DMS 273 treated with DMSO at 0.1 percent for 48 hours (cell line): ENCODE data around the gene VAX1.

Experiments used
- DNase-seq: peaks from one replicate; lab custom pipeline; 2025; lab: John Stamatoyannopoulos, UW

VAX1 gene

DNA sequence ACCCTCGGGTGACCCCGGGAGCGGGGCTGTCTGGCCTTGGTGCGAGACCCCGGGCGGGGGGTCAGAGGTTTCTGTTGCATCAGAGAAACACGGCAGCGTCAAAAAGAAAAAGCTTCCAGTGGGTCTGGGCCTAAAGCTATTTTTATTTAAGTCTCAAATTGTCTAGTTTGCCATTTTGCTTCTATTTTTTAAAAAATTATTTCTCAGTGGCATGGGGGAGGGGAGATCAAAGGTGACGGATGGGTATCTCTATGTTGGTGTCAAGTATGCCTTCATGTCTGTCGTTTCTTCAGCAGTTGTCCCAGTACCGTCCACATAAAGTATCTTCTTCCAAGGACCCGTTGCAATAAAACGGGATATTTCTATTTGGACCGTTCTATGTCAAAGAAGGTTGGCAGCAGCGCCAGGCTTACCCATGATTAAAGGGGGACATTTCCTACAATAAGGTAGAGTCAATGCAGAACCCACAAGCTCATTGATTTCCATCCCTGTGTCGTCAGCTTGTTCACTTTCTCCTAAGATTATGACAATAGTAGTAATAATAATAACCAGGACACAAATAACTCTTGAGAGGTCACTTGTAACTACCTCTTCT is 26.0 kb upstream of the VAX1 start:
- no peak for DNase-seq

DNA sequence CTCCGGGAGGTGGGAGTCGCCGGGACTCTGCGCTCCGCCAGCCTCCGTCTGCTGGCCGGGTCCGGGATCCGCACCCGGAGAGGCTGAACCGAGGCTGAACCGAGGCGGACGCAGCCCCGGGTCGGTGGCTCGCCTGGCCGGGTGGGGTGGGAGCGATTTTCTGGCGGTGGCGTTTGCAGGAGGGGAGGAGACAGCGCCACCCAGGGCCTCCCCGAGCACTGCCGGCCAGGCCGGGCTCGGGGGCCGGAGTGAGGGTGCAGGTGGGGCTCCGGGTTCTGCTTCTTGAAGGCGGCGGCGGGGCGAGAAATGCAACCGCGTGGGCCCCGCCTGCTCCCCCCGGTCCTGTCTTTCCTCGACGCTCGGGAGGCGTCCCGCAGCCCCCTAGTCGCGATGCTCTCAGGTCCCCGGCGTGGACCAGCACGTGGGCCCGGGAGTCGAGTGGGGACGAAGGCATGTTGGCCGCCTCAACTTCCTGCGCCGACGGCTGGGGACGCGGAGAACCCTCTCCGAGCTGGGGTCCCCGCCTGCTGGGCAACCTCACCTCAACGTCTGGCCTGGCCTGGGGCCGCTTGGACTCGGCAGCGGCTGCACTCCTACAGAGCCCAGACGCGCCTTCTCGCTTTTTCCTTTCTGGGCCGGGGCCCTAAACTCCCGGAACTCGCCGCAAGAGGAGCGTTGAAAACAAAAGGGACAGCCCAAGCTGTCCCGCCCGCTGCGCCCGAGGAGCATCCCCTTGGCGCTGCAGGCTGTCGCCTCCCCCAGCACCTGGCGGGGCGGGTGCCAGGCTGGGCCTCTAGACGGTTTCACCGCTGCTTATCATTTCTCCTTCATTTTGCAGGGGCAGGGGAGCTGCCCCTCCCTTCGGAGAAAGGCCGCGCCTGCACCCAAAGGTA is 25.2 kb upstream of the VAX1 start:
- DNase-seq, result no peak

DNA sequence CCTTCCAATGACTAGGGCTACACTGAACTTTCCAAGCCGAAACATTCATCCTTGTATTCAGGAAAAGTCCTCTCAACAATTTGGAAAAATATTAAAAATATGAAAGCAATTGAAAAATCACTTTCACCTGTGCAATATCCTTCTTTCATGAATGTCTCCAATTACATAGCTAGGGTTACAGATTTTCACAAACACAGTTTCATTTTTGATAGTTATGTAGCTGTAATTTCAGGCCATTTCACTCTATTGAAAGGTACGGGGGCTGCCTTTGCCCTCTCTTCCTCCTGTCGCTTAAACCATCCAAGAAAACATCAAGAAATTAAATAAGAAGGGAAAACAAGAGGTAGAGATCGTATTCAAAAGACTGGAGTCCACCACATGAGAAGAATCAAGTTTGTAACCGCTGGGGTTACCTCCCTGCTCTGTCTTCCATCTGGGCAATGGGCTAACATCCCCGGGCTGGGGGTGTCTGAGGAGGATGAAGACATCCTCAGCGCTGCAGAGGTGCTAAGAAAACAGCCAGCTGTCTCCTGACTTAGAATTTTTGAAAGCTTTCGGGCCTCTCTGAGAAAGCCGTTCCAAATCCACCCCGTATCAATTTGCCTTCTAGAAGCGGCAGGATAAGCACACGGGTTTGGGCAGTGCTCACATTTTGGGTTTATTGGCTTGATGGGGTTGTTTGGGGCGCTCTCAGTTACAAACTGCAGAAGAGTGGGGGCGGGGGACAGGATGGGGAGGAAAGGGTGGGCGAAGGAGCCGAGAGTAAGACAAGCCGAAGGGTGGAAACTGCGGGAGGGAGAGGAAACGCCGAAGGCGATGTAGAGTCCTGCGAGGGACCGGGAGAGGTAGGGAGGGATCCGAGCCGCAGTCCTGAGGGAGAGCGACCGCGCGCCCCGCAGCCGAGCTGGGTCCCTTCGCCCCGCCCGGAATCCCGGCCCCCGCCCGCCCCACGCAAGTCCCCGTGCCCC is 24.3 kb upstream of the VAX1 start:
- DNase-seq, result no peak

DNA sequence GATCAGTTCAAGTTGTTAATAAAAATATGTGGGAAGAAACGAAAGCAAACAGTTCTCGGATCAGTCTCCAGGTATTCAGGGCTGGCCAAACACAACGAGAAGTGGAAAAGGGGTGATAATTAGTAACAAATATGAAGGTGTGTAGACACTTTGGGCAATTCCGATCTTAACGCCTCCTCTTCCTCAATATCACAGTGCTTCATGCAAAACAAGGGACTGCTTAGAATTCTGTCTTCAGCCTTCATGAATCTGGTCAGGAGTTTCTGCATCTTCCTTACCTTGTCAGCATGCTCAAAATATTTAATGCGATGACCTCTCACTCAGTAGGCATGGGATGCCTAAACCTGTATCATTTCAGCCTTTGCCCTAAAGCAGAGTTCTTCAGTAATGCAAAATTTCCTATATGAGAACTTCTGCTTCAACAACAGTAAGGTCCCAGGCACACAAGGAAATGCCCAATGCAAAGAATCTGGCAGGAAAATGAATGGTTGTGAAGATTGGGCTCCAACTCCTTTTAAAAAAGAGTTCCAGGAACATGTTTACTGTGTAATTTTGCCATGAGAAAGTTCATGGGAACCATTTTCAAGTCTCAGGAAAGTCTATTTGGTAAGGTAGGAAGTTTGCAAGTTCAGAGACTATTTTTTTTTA is 23.4 kb upstream of the VAX1 start:
- DNase-seq, result no peak

DNA sequence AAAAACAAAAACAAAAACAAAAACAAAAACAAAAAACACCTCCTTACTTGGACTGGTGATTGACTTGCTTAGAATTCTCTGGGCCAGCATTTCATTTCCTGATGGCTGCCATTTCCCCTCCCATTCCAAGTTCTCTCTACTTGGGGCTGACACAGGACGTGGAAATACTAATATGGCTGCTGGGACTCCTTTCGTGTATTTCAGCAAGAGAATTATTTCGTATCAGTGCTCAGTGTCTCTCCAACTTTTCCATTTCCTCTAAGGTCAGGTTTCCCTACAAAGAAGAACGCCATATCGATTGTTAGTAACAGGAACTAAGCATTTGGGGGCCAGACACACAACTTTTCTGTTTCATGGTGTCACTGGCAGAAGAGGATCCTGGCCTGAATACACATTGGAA is 22.5 kb upstream of the VAX1 start:
- DNase-seq, result no peak

DNA sequence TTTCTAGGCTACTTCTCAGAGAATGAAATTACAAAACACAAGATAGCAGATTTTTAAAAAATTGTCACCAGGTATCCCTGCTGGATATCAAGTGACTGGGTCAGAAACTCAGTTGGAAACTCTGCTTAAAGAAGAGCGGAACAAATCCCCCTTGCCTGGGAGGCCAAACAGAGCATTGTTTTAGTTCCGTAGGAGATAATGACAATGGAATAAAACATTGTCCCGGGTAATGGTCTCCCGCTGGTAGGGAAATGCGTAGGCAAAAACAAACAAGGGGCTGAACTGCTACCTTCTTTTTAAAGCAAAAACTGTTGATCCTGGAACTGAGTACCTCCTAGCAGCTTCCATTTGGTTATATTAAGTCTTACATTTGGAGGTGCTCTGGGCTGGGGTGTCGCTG is 21.3 kb upstream of the VAX1 start:
- no peak for DNase-seq

DNA sequence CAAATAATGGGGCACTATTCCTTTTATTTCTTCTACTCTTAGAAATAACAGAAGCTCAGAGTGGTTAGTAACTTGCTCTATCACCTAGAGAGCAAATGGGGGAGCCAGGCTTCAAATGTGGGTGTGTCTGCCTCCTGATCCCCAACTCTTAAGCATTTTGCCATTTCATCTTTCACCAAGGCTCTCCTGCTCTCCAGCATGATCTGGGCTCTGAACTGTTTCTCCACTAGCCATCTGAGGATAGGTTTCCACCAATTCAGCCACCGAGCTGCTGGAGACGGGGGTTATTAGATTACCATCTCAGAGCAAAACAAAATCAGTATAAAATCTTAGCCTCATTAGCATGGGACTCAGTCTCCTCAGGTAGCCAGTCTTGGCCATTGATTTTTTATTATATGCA is 20.2 kb upstream of the VAX1 start:
- DNase-seq, result no peak

DNA sequence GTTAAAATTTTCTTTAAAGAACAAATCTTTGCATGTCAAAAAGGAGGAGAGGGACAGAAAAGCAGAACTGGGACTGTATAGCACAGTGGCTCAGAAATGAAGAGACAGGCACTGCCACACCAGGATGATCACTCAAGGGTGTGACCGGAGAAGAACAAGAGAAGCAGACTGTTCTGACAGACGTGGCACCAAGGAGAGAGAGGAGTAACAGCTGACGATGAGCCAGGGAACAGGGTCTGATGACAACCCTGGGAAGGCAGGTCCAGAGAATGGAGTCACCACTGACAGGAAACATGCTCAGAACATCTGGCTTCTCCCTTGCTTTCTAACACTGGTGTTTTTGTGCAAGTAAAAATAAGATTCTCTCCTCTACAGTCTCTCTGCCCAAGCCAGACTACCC is 14.6 kb upstream of the VAX1 start:
- no peak for DNase-seq

DNA sequence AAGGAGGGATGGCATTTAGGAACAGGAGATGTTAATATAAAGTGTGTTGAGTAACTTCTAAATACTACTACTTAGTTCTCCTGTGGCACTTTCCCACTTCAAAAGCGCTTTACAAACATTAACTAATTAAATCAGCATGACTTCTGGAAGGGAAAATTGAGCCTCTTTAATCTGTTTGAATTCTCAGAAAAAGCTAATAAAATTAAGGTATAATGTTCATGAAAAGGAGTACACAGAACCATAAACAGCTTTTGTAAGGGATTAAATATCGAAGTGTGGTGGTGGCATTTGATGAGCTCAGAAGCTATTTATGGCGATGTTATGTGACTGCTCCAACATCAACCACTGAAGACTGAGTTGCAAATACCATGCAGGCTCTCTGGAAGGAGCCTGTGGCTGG is 10.2 kb upstream of the VAX1 start:
- no peak for DNase-seq

DNA sequence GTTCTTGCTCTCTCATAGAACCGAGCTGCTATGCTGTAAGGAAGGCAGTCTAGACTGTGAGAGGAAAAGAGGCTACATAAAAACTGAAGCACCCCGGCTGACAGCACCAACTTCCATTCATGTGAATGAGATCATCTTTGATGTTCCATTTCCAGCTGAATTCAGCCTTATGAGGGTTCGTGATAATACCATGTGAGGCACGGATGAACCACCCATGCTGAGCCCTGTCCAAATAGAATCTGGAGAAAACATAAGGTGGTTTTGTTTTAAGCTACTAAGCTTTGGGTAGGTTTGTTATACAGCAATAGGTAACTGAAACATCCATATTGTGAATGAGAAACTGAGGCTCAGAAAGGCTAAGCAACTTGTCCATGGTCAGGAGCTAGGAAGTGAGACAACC is 6.9 kb upstream of the VAX1 start:
- no peak for DNase-seq

DNA sequence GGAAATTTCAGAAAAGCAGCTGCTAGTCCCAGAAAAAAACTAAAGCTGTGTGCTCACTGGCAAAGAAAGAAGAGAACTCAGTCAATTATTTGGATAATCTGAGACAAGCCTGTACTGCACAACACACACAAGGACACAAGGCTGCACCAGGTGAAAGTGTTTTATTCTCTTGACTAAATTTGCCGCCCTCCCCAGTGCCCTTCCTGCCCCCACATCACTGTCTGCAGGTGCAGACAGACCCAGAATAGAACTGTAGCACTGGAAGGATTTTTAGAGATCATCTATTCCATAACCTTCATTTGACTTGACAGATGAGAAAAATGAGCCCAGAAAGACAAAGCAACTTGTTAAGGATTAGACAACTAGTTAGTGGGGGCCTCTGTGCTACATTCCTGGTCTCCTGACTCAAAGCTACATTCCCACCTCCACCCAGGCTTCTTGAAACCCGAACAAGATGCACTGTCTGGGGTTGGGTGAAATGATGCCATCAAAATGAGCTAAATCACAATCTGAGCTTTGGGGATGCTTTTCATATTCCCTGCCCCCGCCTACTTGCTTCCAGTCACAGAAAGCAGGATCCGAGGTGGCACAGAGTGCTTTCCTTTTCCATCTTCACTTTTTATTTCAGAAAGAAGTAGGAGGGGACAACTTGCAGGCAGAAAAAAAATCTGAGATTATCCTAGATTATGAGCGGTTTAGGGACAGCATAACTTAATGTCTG is 5.2 kb upstream of the VAX1 start:
- DNase-seq, result no peak

DNA sequence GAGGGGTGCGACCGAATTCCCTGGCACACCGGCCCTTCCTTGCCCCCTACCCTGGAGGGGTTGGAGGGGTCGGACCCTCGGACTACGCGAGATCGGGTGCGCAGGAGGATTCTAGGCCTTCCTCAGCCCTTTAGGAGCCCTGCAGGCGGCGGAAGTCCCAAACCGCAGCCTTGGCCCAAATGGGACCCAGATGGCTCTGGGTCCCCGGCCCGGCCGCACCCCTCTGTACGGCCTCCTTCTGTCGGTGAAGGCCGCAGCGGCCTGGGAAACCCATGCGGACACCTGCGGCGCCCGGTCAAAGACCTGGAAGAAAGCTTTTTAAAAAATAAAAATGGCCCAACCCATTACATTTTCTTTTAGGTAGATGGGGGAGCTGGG is 2.4 kb upstream of the VAX1 start:
- DNase-seq, result no peak

DNA sequence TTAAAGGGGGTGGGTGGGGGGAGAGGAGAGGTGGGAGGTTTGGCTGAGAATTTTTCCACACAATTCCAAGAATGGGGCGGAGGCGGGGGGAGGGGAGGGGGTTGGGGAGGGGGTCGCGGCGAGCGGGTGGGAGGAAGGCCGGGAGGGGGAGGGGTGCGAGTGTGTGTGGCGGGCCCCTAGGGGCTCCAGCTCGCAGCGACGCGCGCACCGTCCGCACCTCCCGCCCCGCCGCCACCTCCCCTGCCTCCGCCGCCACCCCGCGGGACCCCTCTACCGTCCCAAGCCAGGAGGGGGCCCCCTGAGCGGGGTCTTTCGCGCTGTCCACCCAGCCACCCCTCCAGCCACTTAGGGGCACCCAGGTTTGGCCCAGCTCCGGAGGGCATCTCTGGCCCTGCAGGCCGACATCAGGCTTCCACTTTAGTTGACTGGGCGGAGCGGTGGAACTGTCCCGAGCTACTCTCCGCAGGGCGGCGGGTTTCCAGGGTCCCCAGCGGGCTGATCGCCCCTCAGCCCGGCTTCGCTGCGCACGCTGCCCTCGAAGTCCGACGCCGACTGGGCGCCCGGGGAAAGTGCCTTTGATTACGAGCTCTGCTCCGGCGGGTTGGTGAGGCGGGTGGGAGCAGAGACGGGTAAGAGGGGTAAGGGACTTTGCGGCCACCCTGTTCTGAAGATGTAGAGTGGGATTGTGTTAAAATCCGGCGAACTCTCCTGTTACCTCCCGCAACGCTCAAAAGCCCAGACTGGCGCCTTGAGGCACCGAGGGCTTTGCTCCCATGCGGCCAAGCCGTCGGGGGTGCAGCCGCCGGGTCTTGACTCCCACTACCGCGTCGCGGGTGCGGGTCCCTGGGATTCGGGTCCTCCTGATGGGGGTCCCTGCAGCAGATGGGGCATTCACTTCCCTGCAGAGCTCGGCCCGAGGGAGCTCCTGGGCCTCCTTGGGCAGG is 1.8 kb upstream of the VAX1 start:
- DNase-seq, result no peak

DNA sequence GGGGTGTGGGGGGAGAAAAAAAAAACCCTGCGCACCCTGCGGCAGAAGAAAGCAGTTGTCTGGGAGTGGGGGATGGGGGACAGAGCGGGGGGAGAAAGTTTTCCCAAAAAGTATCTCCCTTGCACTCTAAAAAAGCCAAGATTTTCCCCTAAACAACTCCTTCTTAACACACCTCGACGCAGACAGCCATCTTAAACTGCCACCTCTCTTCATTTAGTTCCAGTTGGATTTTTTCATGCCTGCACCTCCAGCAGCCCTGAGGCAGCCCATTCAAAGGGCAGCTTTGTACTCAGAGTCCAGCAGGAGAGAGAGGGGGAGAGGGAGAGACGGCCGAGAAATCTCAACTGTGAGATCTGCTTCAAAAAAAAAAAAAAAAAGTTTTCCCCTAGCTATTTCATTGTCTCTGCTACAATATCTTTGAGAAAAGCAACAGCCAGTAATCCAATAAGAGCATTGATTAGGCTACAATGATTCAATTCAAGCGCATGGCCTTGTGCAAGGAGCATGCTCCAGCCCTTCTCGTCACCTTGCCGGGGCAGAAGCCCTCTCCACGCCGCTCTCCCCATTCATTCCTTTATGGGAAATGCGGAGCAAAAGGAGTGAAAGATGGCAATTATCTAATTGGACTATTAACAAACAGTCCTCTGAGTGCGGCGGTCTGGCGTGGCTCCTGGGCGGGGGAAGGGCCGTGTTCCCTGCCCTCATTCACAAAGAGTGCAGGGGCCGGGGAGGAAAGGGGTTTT is 939 bp upstream of the VAX1 start:
- no peak for DNase-seq

DNA sequence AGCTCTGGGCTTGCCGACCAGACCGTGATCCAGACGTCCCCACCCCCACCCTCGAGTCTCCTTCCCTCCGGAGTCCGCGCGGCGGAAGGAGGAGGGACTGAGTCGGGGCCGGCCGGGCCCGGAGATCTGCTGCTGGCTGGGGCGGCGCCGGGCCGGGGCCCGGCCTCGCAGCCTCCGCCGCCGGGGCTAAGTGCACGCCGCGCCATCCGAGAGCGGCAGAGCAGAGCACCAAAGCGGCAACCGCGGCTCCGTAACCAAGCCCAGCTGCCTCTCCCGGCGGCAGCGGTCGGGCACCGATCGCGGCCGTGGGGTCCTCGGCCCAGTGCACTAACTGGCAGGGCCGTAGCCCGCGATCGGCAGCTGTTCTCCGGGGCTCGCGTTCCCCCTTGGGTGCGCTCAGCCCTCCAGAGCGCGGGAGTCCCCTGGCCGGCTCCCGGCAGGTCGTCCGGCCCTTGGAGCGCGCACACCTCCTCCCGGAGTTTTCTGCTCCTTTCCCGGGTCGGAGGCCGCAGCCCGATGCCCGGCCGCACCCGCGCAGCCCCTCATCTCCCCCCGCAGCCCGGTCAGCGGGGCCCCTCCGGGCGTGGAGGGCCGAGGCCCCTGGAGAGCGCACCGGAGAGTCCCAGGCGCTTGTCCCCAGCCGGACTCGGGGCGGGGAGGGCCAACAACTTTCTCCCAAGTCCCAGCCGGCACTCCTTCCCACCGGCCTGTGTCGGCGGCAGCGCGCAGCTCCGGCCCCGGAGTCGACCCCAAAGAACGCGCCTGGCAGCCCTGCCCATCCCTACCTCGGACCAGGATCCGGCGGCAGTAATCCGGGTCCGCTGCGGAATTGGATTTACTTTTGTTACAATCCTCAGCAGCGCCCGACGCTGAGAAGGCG is 799 bp downstream of the VAX1 start:
- DNase-seq, result no peak

DNA sequence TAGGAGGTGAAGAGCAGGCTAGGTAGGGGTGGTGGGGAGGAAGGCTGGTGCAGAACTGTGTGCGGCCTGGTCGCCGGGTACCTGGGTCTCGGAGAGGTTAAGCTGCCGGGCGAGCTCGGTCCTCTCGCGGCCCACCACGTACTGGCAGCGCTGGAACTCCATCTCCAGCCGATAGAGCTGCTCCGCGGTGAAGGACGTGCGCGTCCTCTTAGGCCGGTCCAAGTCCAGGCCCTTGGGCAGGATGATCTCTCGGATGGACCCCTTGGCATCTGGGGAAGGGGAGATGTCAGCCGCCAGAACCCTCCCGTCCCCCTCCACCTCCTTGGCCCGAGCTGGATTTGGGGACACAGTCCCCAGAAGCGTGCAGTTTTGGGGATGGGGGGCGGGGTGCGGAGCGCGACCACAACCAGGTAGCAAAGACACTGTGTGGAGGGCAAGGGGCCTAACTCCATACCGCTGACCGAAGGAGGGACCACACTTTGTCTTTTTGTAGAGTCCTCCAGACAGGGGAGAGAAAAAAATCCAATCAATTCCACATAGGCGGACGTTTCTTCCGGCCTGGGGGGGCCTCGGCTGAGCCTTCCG is 1.6 kb downstream of the VAX1 start:
- no peak for DNase-seq

DNA sequence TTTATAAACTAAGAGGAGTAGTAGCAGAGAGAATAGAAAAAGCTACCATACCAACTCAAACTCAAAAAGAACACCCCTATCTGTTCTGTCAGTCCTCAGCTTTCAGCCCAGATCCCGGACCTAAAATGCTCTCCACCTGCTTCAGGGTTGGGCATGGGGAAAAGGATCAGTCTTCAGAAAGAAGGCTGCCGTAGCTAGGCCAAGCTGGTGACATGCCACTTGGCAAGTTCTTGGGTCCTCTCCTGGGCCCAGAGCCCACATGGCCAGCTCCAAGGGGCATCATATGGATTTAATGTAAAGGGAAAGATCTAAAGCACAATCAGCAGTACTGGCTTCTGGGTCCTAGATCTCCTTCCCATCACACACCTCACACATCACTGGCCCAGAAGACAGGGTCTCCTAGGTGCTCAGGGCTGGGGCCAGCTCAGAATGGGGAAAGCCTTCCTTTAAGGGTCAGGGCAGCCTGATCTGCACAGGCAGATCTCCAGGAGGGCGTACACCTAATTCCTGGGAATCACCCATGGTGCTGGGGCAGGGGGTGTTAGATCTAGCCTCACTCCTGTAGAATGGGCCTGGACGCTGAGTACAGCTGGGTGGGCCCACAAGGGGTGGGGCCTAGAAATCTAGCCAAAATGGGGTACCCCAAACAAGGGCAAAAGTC is 2.5 kb downstream of the VAX1 start:
- DNase-seq, result no peak

DNA sequence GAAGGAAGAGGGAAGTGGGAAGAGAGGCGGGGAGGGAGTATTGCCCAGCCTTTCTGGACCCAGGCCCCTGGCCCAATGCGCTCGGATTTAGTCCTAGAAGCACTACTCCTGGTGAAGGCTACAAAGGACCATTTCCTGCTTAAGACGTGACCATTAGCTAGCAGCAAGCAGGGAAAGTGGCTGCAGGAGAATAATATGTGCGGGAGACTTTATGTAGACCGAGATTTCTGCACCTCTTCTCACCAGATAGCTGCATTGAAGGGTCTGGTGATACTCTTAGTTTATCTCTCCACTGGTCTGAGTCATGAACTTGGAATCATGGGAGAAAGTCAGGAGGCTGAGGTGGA is 3.1 kb downstream of the VAX1 start:
- DNase-seq, result no peak
